GM19397 (cell line): ENCODE measurements around the gene ZNF451.

Experiments
- ATAC-seq: cut with Tn5 transposase; IDR thresholded peaks from one replicate; pipeline ENCODE4 v1.9.1; 2021; ENCODE audit warnings: mild to moderate bottlenecking, moderate library complexity; ENCODE audit not compliant: unreplicated experiment

The ZNF451 gene

DNA sequence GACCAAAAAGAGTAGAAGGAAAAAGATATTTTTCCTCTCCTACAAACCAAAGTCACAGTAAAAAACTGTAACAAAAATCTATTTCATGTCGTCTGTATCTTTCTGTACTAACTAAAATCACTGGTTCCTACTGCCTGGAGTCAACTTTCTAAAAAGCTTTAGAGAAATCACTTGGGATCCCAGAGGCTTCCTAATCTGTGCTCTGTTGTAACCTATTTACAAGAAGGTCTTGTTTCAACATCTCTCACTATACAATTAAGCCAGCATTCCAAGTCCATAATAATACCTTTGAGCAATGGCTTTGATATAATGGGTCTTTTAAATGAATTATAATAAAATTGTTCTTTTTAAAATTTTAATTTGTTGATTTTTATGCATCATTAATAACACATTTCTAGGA is 111.7 kb downstream of the ZNF451 start:
- ATAC-seq: no peak

DNA sequence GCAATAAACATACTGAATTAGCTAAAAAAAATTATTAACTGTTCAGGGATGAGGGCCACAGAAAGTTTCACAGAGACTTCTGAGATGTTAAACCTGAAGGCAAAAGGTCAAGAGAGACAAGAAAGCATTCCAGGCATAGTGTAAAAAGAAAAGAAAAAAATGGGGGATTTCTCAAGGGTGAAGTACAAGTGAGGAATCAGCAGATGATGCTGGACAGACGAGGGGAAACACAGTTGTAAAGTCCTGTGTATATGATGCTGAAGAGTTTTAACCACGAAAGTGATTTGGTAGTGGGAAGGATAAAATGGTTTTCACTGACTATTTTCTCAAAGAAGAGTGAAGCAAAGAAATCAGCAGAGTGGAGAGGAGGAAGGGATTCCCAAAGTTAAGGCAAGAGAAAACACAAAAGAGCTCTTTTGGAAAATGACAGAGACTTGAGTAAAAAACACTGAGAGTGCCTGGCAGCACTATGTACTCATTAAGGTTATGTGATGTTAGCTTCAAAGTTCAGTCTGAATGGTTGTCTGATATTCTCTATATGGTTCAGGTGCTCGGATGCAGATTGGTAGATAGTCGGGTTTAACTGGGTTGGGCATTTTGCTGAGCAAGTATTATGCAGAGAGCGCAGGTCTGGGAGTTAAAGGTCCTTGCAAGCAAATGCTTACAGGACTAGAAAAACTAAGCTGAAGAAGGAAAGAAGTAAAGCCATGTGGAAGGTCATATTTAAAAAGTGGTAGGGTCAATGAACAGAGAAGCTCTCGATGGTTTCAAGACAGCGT is 115.8 kb downstream of the ZNF451 start:
- ATAC-seq: no peak

DNA sequence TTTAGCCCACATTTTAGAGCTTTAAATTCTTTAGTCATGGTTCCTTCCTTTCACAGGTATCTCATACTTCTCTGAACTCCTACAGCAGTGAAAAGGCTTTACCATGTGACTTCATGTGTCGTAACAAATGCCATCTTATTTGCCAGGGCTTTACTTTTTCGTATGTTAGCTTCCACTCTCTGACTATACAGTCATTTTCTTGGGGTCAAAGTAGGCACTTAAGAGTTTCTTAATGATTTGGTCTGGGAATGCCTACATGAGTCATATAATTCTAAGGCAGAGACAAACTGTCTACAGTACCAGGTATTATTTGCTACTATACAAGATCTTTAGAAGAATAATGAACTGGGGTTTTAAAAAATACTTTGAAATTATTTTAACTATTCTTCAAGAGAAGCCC is 117.2 kb downstream of the ZNF451 start:
- no peak for ATAC-seq

DNA sequence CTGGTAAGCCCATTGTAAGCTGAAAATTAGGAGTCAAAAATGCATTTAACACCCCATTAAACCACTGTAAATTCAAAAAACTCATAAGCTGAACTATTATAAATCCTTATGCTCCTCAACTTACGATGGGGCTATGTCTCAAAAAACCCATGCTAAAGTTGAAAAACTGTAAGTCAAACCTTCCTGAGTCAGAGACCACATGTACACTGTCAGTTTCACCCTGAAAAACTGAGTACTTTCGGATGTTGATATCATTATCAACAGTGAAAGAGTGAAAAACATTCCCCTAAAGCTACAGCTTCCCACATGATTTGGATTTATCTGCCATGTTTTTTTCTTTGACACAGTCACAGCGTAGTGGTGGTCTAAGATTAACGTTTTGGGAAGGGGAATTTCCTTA is 117.9 kb downstream of the ZNF451 start:
- ATAC-seq: no peak

DNA sequence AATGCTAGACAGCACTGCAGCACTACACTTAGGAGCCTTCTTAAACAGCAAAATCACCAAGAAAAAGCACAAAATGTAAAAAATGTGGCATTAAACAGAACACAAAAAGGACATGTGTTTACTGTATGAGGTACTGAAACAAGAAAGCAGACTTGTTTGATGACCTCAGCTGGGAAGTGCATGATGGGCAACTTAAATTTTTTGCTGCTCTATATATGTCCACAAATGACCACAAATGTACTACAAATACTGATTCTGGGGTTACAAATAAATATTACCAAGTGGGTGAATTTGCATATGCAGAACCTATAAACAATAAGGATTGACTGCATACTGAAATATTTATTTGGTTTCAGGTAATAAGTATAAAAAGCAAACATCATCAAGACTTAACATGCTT is 119.0 kb downstream of the ZNF451 start:
- ATAC-seq: no peak

DNA sequence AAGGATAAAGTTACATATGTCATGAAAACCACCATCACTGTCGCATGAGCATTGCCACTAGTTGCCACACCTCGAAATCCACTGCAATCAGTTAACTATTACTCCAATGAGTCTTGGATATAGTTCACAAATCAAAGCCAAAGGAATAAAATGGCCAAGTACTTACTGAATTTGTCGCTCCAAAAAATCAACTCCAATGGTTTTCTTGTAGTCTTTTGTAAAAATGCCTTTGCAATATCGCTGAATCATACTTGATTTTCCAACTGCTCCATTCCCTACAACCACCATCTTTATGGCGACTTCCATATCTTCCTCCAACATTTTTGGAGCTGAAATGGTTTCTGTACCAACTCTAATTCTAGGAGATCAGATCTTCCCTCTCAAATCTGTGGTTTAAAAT is 120.1 kb downstream of the ZNF451 start:
- no peak for ATAC-seq

DNA sequence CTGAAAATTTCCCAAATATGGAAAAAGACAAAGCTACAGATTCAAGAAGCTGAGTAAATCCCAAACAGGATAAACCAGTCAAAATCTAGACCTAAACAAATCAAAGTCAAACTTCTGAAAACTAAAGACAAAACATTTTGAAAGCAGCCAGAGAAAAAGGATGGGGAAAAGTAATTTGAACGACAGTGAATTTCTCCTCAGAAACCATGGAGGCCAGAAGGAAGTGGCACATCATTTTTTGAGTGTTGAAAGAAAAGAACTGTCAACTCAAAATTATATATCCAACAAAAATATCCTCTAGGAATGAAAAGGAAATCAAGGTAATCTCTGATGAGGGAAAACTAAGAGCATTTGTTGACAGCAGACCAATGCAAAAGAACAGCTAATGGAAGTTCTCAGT is 125.3 kb downstream of the ZNF451 start:
- no peak for ATAC-seq

DNA sequence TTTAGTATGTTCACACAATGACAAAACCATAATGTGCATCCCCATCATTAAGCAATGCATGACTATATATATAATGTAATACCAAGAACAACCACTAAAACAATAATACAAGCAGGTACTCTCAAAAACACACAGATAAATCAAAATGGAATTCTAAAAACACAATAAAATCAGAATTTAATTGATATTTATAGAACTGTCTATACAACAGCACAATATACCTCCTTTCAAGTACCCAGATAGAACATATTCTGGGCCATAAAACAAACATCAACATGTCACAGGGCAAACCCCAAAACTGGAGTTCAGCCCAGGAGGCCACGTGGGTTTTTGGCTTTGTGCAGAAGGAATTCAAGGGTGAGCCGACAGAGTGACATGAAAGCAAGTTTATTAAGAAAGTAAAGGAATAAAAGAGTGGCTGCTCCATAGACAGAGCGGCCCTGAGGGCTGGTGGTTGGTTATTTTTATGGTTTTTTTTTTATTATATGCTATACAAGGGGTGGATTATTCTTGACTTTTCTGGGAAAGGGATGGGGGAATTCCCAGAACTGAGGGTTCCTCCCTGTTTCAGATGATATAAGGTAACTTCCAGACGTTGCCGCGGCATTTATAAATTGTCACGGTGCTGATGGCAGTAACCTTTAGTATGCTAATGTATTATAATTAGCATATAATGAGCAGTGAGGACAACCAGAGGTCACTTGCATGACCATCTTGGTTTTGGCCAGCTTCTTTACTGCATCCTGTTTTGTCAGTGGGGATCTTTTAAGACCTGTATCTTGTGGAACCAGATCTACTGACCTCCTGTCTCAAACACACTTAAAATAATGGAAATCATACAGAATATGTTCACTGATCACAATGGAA is 126.5 kb downstream of the ZNF451 start:
- ATAC-seq: no peak

DNA sequence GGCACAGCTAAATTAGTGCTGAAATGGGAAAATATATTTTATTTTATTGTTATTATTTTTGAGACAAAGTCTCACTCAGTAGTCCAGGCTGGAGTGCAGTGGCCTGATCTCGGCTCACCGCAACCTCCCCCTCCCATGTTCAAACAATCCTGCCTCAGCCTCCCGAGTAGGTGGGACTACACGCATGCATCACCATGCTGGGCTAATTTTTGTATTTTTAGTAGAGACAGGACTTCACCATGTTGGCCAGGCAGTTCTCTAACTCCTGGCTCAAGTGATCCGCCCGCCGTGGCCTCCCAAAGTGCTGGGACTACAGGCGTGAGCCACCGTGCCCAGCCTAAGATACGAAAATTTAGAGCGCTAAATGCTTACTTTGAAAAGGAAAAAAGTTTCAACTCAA is 127.3 kb downstream of the ZNF451 start:
- no peak for ATAC-seq
